GM12872 (cell line): Measurements from ENCODE around the gene FMN1.

Experiments
- CTCF ChIP-seq: IDR thresholded peaks from 3 replicates; pipeline ENCODE4 v1.5.1; 2011; ENCODE audit warnings: low read depth, mild to moderate bottlenecking, low read length, moderate library complexity; ENCODE audit not compliant: insufficient read depth

FMN1 gene

GRCh38 chr15:32935139-32935538 is 259.4 kb downstream of the FMN1 start:
- TF ChIP-seq CTCF: no peak

GRCh38 chr15:32933236-32933635 is 261.3 kb downstream of the FMN1 start:
- no peak for TF ChIP-seq CTCF

- TF ChIP-seq CTCF: no peak
Observed at GRCh38 chr15:32928876-32929275, 265.6 kb downstream of the FMN1 start.

- TF ChIP-seq CTCF: no peak
Observed at GRCh38 chr15:32927124-32927523, 267.4 kb downstream of the FMN1 start.

- no peak for TF ChIP-seq CTCF
Observed at GRCh38 chr15:32923176-32923575, 271.3 kb downstream of the FMN1 start.

GRCh38 chr15:32922541-32922940 is 272.0 kb downstream of the FMN1 start:
- no peak for TF ChIP-seq CTCF

- no peak for TF ChIP-seq CTCF
Observed at GRCh38 chr15:32919749-32920414, 274.6 kb downstream of the FMN1 start.
